Caco-2 (cell line): ENCODE measurements around the gene SLC16A7. TPM values are rescaled to one million over a fixed set of nuclear protein-coding genes. Genes with fewer than 3 reads are reported as not detected.

Source experiments
- BruUV-seq: library from RNA; stranded (reverse); fragments of 400-500 nt; replicated peaks from 2 replicates; lab custom pipeline; 2021; lab: Mats Ljungman, UMichigan
- CTCF ChIA-PET: fragments of 300-600 bp; sonication (Branson Sonifier 250); formaldehyde crosslinking; loops from one replicate; lab custom pipeline; 2022; ENCODE audit warnings: antibody characterized with exemption; lab: Charles Lee
- POLR2A ChIA-PET: fragments of 300-600 bp; sonication (Branson Sonifier 250); formaldehyde crosslinking; loops from one replicate; lab custom pipeline; 2022; ENCODE audit warnings: antibody characterized with exemption; lab: Charles Lee
- DNase-seq, 2 experiments: peaks; one replicate each; pipeline versions ENCODE4 v3.0.0 to v3.0.0-alpha.2; 2020 to 2022
- H3K27me3 ChIP-seq: replicated peaks from 2 replicates; pipeline ENCODE4 v1.6.0; 2011; ENCODE audit warnings: low read length; ENCODE audit not compliant: control insufficient read depth, insufficient read depth
- H3K36me3 ChIP-seq: 2 replicates; pipeline ENCODE4 v1.5.1; 2011; ENCODE audit warnings: low read length; ENCODE audit not compliant: control insufficient read depth, insufficient read depth
- H3K4me1 ChIP-seq: fragments of 250-450 bp; sonication (Bioruptor Pico); 2 replicates; pipeline ENCODE4 v1.5.1; 2020; ENCODE audit warnings: mild to moderate bottlenecking
- H3K4me3 ChIP-seq: 2 replicates; pipeline ENCODE4 v1.5.1; 2011; ENCODE audit warnings: low read depth, mild to moderate bottlenecking, control low read depth, low read length
- H3K9me3 ChIP-seq: fragments of 250-450 bp; sonication (Bioruptor Pico); 2 replicates; pipeline ENCODE4 v1.5.1; 2020; ENCODE audit warnings: mild to moderate bottlenecking, moderate library complexity
- H3K27ac Mint-ChIP-seq: one replicate; pipeline ENCODE4 v1.8.0; 2022; ENCODE audit warnings: mixed read lengths; ENCODE audit not compliant: unreplicated experiment
- H3K27me3 Mint-ChIP-seq: one replicate; pipeline ENCODE4 v1.8.0; 2022; ENCODE audit warnings: mixed read lengths; ENCODE audit not compliant: insufficient read depth, unreplicated experiment
- H3K36me3 Mint-ChIP-seq: one replicate; pipeline ENCODE4 v1.8.0; 2022; ENCODE audit warnings: mild to moderate bottlenecking, mixed read lengths; ENCODE audit not compliant: insufficient read depth, unreplicated experiment
- H3K4me1 Mint-ChIP-seq: one replicate; pipeline ENCODE4 v1.8.0; 2022; ENCODE audit warnings: low read depth, mixed read lengths; ENCODE audit not compliant: unreplicated experiment
- H3K4me3 Mint-ChIP-seq: one replicate; pipeline ENCODE4 v1.8.0; 2022; ENCODE audit warnings: mild to moderate bottlenecking, moderate library complexity, mixed read lengths; ENCODE audit not compliant: unreplicated experiment
- H3K9me3 Mint-ChIP-seq: one replicate; pipeline ENCODE4 v1.8.0; 2022; ENCODE audit warnings: mixed read lengths; ENCODE audit not compliant: unreplicated experiment
- CTCF ChIP-seq, 2 experiments: fragments of 200-600 bp in 1 of 2; IDR thresholded peaks; 1 replicate in 1 of 2; 2 replicates in 1 of 2; pipeline versions ENCODE4 v1.5.1 to v1.8.0; 2011 to 2022; ENCODE audit warnings: antibody characterized with exemption in 1 of 2, control low read depth in 1 of 2, inconsistent platforms in 1 of 2, low read depth in 1 of 2, low read length in 1 of 2, mild to moderate bottlenecking in 1 of 2, moderate library complexity in 1 of 2; ENCODE audit not compliant: insufficient read depth in 1 of 2, severe bottlenecking in 1 of 2, unreplicated experiment in 1 of 2
- intact Hi-C: fragments of 100-400 bp; cut with micrococcal nuclease; formaldehyde crosslinking; loops from one replicate; pipeline ENCODE4 v1.10.0; 2022; ENCODE audit not compliant: unreplicated experiment
- total RNA-seq: library from RNA; stranded (reverse); gene quantifications from 2 replicates; pipeline ENCODE4 v1.2.3, GENCODE V29; 2022

SLC16A7 gene
- total RNA-seq, 1 experiment from 2014 or later, result 6.6 TPM

- POLR2A ChIA-PET, result no interaction called here
- no TSS peak for BruUV-seq
- H3K27ac Mint-ChIP-seq, result peak overlapping the region; percentile 60
- TF ChIP-seq CTCF (IDR thresholded peaks at IDR 0.05; ENCODE audit: insufficient read depth in 1 of 2, low read depth in 1 of 2, low read length in 1 of 2, severe bottlenecking in 1 of 2, unreplicated experiment in 1 of 2), result no peak
- Histone ChIP-seq H3K4me3 (no peak overlapping the region), H3K27me3 (no peaks in the 10 kb centered on the region), H3K36me3 (no peaks in the 10 kb centered on the region), H3K9me3 (no peaks in the 10 kb centered on the region), H3K4me1 (peaks cover 40% of the 10 kb centered on the region)
- CTCF ChIA-PET, result interaction anchor here (0.5 kb wide), 1 partner anchor 11 kb away, joined by 4 read pairs; no protein-coding TSS in a partner anchor
- H3K9me3 Mint-ChIP-seq, result peaks cover 17% of the 10 kb centered on the region
- no peak overlapping the region for H3K4me3 Mint-ChIP-seq
- H3K27me3 Mint-ChIP-seq, result no peaks in the 10 kb centered on the region
- intact Hi-C loops, result no loop called here
- H3K4me1 Mint-ChIP-seq, result peaks cover 17% of the 10 kb centered on the region
- DNase-seq, result no peak
- no peaks in the 10 kb centered on the region for H3K36me3 Mint-ChIP-seq
Observed at GRCh38 chr12:59650588-59651228, 54.9 kb downstream of the SLC16A7 start.

GRCh38 chr12:59651229-59651920 lies 55.5 kb downstream of the SLC16A7 start:
- no peak overlapping the region for H3K4me3 ChIP-seq
- H3K4me3 Mint-ChIP-seq, result peak overlapping the region; percentile 45
- H3K4me1 Mint-ChIP-seq, result peaks cover 17% of the 10 kb centered on the region
- no TSS peak for BruUV-seq
- no peak for TF ChIP-seq CTCF (IDR thresholded peaks at IDR 0.05; ENCODE audit: insufficient read depth in 1 of 2, low read depth in 1 of 2, low read length in 1 of 2, severe bottlenecking in 1 of 2, unreplicated experiment in 1 of 2)
- H3K27me3 ChIP-seq, result no peaks in the 10 kb centered on the region
- CTCF ChIA-PET, result no interaction called here
- no peaks in the 10 kb centered on the region for H3K9me3 ChIP-seq
- DNase-seq, result peak in 1 of 2 experiments; percentile 3
- no peaks in the 10 kb centered on the region for H3K36me3 ChIP-seq
- peak overlapping the region; percentile 60 for H3K27ac Mint-ChIP-seq
- no peaks in the 10 kb centered on the region for H3K27me3 Mint-ChIP-seq
- POLR2A ChIA-PET, result no interaction called here
- intact Hi-C loops, result no loop called here
- peaks cover 40% of the 10 kb centered on the region for H3K4me1 ChIP-seq
- no peaks in the 10 kb centered on the region for H3K36me3 Mint-ChIP-seq
- H3K9me3 Mint-ChIP-seq, result peaks cover 15% of the 10 kb centered on the region

- no peaks in the 10 kb centered on the region for H3K27me3 Mint-ChIP-seq
- H3K36me3 ChIP-seq, result no peaks in the 10 kb centered on the region
- no peak for DNase-seq
- POLR2A ChIA-PET, result no interaction called here
- H3K4me1 Mint-ChIP-seq, result peaks cover 17% of the 10 kb centered on the region
- intact Hi-C loops, result no loop called here
- no peaks in the 10 kb centered on the region for H3K27me3 ChIP-seq
- no TSS peak for BruUV-seq
- no peak for TF ChIP-seq CTCF (IDR thresholded peaks at IDR 0.05; ENCODE audit: insufficient read depth in 1 of 2, low read depth in 1 of 2, low read length in 1 of 2, severe bottlenecking in 1 of 2, unreplicated experiment in 1 of 2)
- peaks cover 40% of the 10 kb centered on the region for H3K4me1 ChIP-seq
- no peak overlapping the region for H3K27ac Mint-ChIP-seq
- no peak overlapping the region for H3K4me3 Mint-ChIP-seq
- H3K36me3 Mint-ChIP-seq, result no peaks in the 10 kb centered on the region
- H3K9me3 Mint-ChIP-seq, result peaks cover 15% of the 10 kb centered on the region
- H3K4me3 ChIP-seq, result no peak overlapping the region
- CTCF ChIA-PET, result no interaction called here
- H3K9me3 ChIP-seq, result no peaks in the 10 kb centered on the region
Observed at GRCh38 chr12:59652130-59652529, 56.3 kb downstream of the SLC16A7 start.
